ENCODE data around the gene ZFYVE1.
"Not testable (repeated sequence)": the region's sequence is repeated elsewhere in the genome, so short reads cannot be mapped to it uniquely, and the experiment has no call there.

The ZFYVE1 gene

DNA sequence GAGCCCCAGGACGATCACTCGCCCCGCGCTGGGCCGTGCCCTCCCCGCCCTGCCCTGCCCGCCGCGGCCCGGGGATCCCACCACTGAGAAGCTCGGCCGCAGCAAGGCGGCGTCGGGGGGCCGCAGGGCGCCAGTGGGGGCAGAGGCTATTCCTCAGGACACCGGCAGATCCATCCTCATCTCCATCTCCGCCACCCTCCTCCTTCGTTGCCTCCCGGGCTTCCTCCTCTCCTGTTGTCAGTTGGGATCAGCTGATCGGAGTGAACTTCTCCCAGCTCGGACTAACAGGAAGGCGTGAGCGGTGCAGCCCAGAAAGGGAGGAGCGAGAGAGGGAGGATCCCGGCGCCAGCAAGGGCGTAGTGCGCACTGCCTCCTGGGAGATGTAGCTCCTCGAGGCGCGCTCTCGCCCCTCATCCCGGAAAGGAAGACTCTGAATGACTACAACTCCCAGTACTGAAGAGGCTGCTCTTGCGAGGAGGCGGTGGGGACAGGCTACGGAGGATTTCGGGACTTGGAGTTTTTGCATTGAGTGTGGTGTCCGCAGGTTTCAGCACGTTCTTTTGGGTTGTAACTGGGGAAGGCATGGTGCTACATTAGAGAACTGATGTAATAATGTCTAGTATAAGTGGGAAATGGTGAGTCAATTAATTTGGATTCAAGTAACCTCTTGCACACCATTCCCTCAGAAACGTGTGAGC, at the start of gene ZFYVE1:
TSS of gene ZFYVE1 (minus strand) at position 262 of the 698 bp plus-strand sequence. CDS start 2,598 bp downstream, outside the sequence.
- DNase-seq (ENCODE audit: low read depth): peak; percentile 89

DNA sequence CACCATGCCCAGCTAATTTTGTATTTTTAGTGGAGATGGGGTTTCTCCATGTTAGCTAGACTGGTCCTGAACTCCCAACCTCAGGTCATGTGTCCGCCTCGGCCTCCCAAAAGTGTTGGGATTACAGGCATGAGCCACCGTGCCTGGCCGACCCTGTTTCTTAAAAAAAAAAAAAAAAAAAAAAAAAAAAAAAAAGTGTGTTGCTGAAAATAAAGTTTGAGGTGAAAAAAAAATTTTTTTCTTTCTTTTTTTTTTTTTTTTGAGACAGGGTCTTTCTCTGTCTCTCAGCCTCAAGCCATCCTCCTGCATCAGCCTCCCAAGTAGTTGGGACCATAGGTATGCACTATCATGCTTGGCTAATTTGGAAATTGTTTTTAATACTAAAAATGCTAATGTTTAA, 42.7 kb upstream of the ZFYVE1 start:
- DNase-seq (ENCODE audit: low read depth): no peak

- DNase-seq (ENCODE audit: low read depth): peak; percentile 1
Observed at GRCh38 chr14:73058922-73059673, 32.2 kb upstream of the ZFYVE1 start.

DNA sequence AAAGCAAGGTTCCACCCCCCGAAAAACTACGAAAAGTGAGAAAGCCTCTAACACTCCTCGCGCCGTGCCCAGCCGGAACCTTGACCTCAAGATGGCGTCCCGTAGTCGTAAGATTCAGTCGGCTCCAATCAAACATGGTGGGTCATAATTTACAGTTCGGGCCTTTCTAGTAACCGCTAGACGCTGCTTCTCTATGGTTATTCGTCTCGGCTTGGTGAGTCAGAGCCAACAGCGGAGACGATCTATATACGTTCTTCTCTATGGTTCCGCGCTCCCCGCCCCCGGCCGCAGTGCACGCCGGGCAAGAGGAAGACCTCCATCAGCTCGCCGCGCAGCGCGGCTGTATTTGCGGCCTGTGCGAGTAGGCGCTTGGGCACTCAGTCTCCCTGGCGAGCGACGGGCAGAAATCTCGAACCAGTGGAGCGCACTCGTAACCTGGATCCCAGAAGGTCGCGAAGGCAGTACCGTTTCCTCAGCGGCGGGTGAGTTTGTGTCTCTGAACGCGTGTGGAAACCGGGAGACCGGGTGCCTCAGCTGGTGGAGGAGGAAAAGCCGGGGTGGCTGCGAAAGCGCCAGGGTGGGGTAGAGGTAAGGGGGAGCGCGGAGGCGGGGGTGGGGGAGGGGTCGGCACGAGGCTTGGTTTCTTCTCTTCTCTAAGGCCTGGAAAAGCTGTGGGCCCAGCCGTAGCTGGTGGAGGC, 31.5 kb upstream of the ZFYVE1 start, which contains the start of gene RBM25:
TSS of gene RBM25 (plus strand) at position 311 of the 698 bp plus-strand sequence. CDS start 13,108 bp downstream, outside the sequence.
- DNase-seq (ENCODE audit: low read depth): peak; percentile 90

DNA sequence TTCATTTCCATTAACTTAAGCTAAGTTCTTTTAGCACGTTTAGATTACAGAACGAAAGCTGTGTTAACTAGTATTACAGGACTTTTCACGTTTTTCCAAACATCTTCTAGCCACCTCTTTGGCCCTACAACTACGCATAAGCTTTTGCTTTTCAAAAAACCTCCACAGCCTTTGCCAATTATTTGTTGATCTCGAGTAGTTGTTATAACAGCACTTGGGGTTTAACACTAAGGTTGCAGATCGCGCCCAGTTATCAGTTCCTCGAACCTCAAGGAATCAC, 31.0 kb upstream of the ZFYVE1 start:
- DNase-seq (ENCODE audit: low read depth): no peak

DNA sequence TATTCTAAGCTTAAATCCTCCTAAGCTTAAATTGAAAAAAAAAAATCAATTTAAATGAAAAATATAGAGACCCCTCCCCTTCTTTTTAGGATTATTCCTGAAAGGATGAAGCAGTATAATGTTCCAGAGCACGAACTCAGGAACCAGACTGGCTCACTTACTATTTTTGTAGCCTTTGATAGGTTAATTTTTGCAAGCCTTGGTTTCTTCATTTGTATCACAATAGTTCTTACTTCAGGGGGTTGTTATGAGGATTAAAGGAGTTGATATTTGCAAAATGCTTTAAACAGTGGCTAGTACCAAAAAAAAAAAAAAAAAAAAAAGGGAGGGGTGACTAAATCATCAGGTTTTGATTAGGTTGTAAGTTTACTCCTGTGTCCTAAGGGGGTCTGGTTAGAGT, 28.3 kb upstream of the ZFYVE1 start:
- DNase-seq (ENCODE audit: low read depth): no peak

GRCh38 chr14:73049428-73049827, 22.5 kb upstream of the ZFYVE1 start:
- DNase-seq (ENCODE audit: low read depth): no peak

DNA sequence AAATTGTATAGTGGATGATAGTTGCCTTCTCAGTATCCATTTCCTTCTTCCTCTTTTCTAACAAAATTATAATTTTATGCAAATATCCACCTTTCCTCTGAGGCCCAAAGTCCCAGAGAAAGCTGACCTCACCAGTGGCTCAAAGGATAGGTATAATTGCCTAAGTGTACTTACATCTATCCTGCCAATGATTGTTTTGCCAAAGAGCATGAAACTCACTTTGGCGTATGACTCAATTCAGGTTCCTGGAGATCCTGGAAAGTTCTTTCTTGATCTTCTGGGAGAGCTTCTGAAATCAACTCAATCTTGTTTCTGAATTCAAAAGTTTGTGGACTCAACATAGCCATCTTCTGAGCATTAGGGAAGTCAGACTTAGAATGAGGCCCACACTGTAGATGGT, 20.9 kb upstream of the ZFYVE1 start:
- no peak for DNase-seq (ENCODE audit: low read depth)

DNA sequence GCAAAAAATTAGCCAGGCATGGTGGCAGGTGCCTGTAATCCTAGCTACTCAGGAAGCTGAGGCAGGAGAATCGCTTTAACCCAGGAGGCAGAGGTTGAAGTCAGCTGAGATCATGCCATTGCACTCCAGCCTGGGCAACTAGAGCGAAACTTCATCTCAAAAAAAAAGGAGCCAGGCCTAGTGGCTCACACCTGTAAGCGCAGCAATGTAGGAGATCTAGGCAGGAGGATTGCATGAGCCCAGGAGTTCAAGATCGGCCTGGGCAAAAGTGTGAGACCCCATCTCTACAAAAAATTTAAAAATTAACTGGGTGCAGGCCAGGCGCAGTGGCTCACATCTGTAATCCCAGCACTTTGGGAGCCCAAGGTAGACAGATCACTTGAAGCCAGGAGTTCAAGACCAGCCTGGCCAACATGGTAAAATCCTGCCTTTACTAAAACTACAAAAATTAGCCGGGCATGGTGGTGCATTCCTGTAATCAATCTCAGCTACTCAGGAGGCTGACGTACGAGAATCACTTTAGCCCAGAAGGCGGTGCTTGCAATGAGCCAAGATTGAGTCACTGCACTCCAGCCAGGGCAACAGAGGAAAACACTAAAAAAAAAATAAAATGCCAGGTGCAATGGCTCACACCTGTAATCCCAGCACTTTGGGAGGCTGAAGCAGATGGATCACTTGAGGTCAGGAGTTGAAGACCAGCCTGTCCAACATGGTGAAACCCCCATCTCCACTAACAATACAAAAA, 10.0 kb upstream of the ZFYVE1 start:
- DNase-seq (ENCODE audit: low read depth): not testable (repeated sequence)

DNA sequence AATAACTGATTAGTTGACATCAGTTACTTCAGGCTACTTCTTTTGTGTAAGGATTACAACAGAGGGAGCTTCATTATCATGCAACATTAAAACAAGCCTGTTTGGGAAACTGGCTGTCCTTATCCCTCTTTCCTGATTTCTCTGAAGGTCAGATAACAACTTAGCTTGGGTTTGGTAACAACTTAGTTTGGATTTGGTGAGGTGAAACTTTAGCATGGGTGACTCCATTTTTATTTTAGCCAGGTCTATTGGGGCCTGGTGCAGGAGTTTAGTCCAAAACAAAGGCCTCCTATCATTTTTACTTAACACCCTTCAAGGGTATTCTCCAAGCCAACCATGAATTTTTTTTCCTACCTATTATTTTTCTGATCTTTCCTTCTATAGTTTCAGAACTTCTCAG, 1.1 kb upstream of the ZFYVE1 start:
- DNase-seq (ENCODE audit: low read depth): no peak

- DNase-seq (ENCODE audit: low read depth): no peak
Observed at GRCh38 chr14:73027546-73027945, 640 bp upstream of the ZFYVE1 start.

DNA sequence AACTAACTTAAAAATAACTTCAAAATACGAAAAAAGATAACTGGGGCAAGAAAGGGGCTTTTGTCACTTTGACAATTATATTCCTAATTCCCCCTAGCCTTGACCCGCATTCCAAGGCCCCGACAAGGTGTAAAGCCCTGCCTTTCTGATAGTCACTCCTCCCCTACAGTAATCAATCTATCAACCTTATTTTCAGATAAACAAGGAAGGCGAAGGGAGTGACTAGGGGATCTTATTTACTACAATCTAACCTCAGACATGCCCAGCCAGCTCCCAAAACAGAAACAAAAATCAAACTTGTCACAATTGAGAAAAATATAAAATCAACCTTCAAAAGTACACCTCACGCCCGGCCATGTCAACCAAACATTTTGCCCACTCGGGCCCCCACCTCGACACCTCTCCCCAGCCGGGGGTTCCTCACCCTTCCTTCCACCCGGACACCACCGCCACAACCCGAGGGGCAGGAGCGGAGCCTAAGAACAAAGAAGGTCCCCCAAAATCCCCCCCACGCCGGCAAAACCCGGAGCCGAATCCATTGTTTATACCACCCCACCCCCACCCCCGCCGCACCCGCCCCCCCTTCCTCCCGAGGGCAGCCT, 562 bp downstream of the ZFYVE1 start:
- DNase-seq (ENCODE audit: low read depth): no peak

- DNase-seq (ENCODE audit: low read depth): no peak
Observed at GRCh38 chr14:73025544-73025943, 1.4 kb downstream of the ZFYVE1 start.

DNA sequence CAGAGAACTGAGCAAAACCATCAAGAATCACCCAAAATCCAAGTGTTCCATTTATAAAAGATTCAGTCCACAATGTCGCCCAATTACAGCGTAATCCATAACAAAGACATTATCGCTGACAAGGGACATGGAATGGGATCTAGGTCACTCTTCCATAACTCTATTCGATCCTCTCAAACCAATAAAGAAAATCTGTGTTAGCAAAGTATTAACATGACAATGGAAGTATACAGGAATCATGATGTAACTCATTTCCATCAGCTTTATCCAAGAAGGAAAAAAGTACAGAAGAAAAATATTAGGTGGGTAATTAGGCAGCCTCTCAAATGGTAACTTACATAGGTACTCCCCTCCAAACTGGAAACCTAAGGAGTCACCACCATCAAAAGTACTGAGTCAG, 4.9 kb downstream of the ZFYVE1 start:
- no peak for DNase-seq (ENCODE audit: low read depth)

DNA sequence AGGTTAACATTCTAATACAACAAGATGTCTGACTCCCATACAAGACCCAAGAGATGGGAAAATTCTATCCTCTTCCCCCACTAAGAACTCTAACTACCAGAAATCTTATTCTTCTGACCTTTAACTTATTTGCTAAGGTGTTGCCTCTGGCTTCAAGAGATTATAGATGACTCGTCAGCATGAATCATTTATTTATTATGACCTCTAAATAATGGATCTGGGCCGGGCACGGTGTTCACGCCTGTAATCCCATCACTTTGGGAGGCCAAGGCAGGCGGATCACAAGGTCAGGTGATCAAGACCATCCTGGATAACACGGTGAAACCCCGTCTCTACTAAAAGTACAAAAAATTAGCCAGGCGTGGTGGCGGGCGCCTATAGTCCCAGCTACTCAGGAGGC, 10.9 kb downstream of the ZFYVE1 start:
- not testable (repeated sequence) for DNase-seq (ENCODE audit: low read depth)

DNA sequence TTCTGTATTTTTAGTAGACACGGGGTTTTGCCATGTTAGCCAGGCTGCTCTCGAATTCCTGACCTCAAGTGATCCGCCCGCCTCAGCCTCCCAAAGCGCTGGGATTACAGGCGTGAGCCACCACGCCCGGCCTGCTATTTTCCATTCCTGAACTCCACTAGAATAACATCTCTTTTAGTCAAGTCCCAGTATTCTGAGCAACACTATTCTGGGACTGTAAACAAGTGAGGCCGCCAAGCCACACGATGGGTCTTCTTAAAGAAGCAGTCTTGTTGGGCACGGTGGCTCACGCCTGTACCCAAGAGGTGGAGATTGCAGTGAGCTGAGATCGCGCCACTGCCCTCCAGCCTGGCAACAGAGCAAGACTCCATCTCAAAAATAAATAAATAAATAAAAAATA, 11.4 kb downstream of the ZFYVE1 start:
- not testable (repeated sequence) for DNase-seq (ENCODE audit: low read depth)

- DNase-seq (ENCODE audit: low read depth): no peak
Observed at GRCh38 chr14:73014105-73014504, 12.8 kb downstream of the ZFYVE1 start.

GRCh38 chr14:73011189-73011588, 15.7 kb downstream of the ZFYVE1 start:
- not testable (repeated sequence) for DNase-seq (ENCODE audit: low read depth)

- DNase-seq (ENCODE audit: low read depth): no peak
Observed at GRCh38 chr14:73008501-73008900, 18.4 kb downstream of the ZFYVE1 start.

DNA sequence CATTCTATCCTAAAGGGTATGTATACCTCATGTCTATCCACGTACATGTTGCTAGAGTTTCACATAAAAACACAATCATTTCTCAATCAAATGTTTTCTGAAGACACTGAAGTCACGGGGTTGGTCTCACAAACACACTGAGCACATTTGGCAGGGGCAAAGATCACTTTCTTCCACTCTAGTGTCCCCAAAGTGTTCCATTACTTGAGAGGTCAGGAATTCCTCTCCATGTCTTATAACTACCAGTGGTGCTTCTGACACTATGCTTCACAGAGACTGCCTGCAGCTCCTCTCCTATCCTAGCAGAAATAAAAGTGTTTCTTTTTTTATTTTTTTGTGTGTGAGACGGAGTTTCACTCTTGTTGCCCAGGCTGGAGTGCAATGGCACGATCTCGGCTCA, 19.1 kb downstream of the ZFYVE1 start:
- DNase-seq (ENCODE audit: low read depth): no peak

GRCh38 chr14:73004641-73005040, 22.3 kb downstream of the ZFYVE1 start:
- DNase-seq (ENCODE audit: low read depth): not testable (repeated sequence)

GRCh38 chr14:73003681-73004080, 23.2 kb downstream of the ZFYVE1 start:
- DNase-seq (ENCODE audit: low read depth): no peak
